GM18502 (cell line): ENCODE data around the gene FOCAD.
"Not testable (repeated sequence)": the region's sequence is repeated elsewhere in the genome, so short reads cannot be mapped to it uniquely, and the experiment has no call there.

ENCODE experiments used
- ATAC-seq: cut with Tn5 transposase; IDR thresholded peaks from one replicate; pipeline ENCODE4 v1.9.1; 2021; ENCODE audit warnings: mild to moderate bottlenecking; ENCODE audit not compliant: unreplicated experiment, poor library complexity

Gene FOCAD

GRCh38 chr9:20945856-20946255 is 261.8 kb downstream of the FOCAD start:
- ATAC-seq: no peak

DNA sequence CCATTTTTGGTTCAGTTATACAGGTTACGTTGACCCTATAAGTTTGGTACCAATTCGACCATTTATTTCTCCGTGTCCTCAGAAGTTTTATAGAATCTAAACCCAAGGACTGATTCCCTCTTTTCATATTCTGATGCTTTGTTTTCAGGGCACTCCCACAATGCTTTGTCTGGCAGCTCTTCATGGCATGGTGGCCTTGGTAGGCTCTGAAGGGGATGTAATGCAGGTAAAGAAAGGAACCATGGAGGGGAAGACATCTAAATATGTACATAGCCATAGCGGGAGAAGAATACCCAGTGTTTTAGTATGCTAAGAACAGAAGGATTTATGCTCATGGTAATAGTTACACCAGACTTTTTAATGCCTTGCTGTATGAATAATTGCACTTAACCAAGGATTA is 264.6 kb downstream of the FOCAD start:
- no peak for ATAC-seq

- ATAC-seq: no peak
Observed at GRCh38 chr9:20950707-20951106, 266.6 kb downstream of the FOCAD start.

DNA sequence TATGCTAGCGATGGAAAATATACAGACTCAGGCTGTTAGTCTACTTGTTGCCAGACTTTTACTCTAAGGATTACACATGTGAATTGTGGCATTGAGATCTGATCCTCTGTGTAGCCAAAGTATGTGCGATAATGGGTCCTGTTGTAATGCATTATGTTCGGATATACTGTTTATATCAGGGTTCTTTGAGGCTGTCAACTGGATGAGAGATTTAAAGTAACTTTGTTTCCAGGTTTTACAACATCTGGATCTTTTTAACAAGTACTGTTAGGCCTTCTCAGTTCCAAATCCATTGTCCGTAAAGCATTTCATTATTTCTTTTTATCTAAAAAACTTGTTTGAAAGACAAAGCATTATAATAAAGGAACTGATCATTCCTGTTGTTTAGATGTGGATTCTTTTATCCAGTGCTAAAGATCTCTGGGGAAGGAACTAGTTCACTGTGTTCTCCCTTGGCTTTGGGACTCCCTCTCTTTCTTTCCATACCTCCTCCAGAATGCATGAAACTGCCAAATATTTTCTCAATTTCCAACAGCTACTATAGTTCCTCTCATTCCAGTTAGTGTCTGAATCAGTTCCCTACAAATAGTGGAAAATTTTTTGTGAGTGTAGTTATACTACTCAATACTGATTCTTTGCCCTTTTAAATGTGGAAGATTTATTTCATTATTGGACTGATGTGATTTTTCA is 278.6 kb downstream of the FOCAD start:
- ATAC-seq: no peak

- ATAC-seq: no peak
Observed at GRCh38 chr9:20972684-20973083, 288.6 kb downstream of the FOCAD start.

GRCh38 chr9:20973246-20973947 is 289.3 kb downstream of the FOCAD start:
- ATAC-seq: not testable (repeated sequence)

DNA sequence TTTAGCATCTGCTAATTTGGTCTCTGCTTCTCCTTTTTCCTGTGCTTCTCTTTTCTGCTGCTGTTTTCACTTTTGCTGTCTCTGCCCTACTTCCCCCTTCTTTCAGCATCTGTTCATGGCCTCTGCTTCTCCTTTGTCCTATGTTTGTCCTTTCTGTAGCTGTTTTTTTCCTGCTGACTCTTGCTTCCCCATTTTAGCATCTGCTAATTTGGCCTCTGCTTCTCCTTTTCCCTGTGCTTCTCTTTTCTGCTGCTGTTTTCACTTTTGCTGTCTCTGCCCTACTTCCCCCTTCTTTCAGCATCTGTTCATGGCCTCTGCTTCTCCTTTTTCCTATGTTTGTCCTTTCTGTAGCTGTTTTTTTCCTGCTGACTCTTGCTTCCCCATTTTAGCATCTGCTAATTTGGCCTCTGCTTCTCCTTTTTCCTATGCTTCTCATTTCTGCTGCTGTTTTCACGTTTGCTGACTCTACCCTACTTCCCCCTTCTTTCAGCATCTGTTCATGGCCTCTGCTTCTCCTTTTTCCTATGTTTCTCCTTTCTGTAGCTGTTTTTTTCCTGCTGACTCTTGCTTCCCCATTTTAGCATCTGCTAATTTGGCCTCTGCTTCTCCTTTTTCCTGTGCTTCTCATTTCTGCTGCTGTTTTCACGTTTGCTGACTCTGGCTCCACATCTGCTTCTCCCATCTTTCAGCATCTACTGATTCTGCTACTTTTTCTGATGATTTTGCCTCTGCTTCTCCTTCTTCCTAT is 290.3 kb downstream of the FOCAD start:
- not testable (repeated sequence) for ATAC-seq

GRCh38 chr9:20978249-20978648 is 294.2 kb downstream of the FOCAD start:
- no peak for ATAC-seq

- peak; percentile 80 for ATAC-seq
Observed at GRCh38 chr9:20980832-20981455, 296.9 kb downstream of the FOCAD start.

DNA sequence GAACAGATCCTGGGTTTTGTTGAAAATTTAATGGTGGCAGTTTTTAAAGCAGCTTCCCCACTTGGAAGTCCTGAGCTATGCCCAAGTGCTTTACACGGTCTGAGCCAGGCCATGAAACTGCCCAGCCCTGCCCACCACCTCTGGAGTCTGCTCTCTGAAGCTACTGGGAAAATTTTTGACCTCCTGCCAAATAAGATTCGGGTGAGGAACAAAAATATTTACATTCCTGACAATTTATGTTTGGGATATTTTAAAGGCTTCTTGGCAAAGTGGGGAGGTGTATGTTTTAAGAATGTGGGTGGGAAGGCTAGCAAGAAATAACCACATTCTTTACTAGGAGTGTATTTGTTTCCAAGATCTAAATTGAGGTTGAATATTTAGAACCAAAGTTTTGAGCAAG is 297.4 kb downstream of the FOCAD start:
- no peak for ATAC-seq

- ATAC-seq: no peak
Observed at GRCh38 chr9:20984506-20984905, 300.4 kb downstream of the FOCAD start.

DNA sequence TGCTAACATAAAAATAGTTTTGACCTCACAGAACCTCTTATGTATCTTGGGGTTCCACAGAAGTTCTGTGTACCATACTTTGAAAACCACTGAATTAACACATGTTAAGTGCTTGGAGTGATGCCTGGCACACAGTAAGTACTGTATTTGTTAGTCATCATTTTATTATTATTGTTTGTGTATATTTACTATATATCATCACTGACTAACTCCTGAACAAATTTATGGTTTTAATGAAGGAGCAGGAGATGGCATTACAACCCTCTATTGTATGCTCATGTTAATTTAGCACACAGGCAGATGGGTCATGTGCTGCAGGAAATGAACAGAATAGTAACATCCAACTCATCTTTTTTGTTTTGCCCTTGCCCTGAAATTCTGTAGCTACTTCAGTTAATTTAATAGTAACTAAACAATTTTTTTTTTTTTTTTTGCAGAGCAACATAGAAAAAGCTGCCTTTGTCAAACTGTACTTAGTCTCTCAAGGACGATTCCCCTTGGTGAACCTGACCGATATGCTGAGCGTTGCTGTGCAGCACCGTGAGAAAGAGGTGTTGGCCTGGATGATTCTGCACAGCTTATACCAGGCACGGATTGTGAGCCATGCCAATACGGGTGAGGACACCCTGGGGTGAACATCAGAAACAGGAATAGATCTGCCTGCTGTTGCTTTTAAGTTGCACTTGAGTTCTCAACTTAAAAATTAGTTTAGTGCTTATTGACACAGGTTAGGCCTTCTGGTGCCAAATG is 302.0 kb downstream of the FOCAD start:
- no peak for ATAC-seq

DNA sequence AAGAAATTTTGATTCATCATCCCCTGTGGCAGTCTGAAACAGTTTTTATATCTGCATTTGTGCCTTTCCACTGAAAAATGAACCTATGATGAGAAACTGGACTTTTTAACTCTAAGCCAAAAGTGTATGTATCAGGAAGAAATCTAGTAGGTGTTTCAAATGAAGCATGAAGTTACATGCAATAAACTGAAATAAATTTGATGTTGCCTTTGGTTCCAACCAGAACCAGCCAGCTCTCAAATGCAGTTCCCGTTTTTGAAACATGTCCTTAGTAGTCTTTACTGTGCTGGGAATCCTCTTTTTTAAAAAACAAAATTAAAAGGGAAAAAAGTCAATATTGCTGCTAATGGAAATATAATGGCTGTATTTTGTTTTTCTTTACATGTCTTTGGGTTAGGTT is 303.5 kb downstream of the FOCAD start:
- no peak for ATAC-seq

DNA sequence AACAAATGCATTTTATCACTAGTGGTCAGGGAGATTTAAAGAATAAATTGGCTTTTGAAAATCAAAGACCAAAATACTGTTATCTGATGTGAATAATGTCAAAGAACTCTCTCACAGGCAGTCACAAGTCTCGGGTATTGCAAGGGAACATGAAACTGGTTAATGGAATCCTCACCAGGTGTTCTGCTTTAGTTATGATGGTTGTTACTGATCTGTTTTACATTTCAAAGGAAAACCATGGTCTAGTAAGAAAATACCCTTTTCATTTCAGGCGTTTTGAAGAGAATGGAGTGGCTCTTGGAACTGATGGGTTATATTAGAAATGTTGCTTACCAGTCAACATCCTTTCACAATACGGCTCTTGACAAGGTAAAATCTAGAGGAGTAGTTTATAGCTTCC is 304.0 kb downstream of the FOCAD start:
- no peak for ATAC-seq

- ATAC-seq: no peak
Observed at GRCh38 chr9:20988671-20989315, 304.7 kb downstream of the FOCAD start.

DNA sequence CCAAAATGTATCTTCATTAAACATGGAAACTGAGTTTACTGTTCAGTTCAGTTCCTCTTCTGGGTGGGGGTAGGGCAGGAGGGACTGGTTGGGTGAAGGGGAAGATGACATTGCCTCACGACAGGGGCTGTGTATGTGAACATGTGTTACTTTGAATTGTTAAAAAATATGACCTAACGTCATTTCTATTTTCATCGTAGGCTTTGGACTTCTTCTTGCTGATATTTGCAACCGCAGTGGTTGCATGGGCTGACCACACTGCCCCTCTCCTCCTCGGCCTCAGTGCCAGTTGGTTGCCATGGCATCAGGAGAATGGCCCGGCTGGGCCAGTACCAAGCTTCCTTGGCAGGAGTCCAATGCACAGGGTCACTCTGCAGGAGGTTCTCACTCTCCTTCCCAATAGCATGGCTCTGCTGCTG is 305.9 kb downstream of the FOCAD start:
- no peak for ATAC-seq

DNA sequence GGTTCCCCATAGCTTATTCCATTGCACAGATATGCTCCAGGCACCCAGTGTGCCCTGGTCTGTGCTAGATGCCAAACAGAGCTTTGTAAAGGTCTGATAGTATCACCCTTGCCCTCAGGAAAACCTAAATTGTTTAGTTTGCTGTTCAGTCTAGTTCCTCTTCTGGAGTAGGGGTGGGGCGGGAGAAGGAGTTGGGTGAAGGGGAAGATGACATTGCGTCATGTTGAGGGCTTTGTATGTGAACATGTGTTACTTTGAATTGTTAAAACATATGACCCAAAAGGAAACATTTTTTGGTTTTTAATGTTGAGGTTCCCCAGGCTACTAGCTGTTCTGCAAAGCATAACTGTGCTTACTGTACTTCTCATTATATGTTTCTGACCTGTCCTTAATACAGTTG is 306.8 kb downstream of the FOCAD start:
- no peak for ATAC-seq

GRCh38 chr9:20994486-20994885 is 310.4 kb downstream of the FOCAD start:
- no peak for ATAC-seq

- ATAC-seq: no peak
Observed at GRCh38 chr9:20995616-20996015, 311.6 kb downstream of the FOCAD start.

GRCh38 chr9:20996809-20997208 is 312.8 kb downstream of the FOCAD start:
- peak; percentile 79 for ATAC-seq
